Fibroblast of villous mesenchyme (primary cell): ENCODE data around the gene NOL9. TPM values are rescaled to one million over a fixed set of nuclear protein-coding genes. Genes with fewer than 3 reads are reported as not detected.

Experiments
- DNase-seq: peaks from one replicate; pipeline ENCODE4 v3.0.0-alpha.2; 2010; ENCODE audit warnings: low read depth
- H3K4me3 ChIP-seq: 2 replicates; pipeline ENCODE4 v1.5.1; 2011; ENCODE audit warnings: low read depth, mild to moderate bottlenecking, low read length
- CTCF ChIP-seq: IDR thresholded peaks from 2 replicates; pipeline ENCODE4 v1.5.1; 2012; ENCODE audit warnings: low read depth, mild to moderate bottlenecking, low read length; ENCODE audit not compliant: insufficient read depth
- total RNA-seq: library from RNA; depleted of rRNA; stranded (reverse); fragments of >200 nt; gene quantifications from 2 replicates; pipeline ENCODE4 v1.2.3, GENCODE V29; 2012

Gene NOL9
- total RNA-seq, 1 donor: 39.3 TPM

- no peak for TF ChIP-seq CTCF
- H3K4me3 ChIP-seq: no peak overlapping the region
- no peak for DNase-seq
These were observed 35.7 kb upstream of the NOL9 start for GRCh38 chr1:6590046-6590445.

GRCh38 chr1:6588893-6589520 is 34.7 kb upstream of the NOL9 start:
- no peak overlapping the region for H3K4me3 ChIP-seq
- no peak for TF ChIP-seq CTCF
- no peak for DNase-seq

- TF ChIP-seq CTCF: no peak
- no peak for DNase-seq
- H3K4me3 ChIP-seq: no peak overlapping the region
These were observed 34.0 kb upstream of the NOL9 start for GRCh38 chr1:6588128-6588892.

GRCh38 chr1:6587261-6588005 is 33.1 kb upstream of the NOL9 start:
- DNase-seq: no peak
- H3K4me3 ChIP-seq: no peak overlapping the region
- no peak for TF ChIP-seq CTCF

GRCh38 chr1:6586404-6586816 is 32.1 kb upstream of the NOL9 start:
- DNase-seq: no peak
- H3K4me3 ChIP-seq: no peak overlapping the region

GRCh38 chr1:6585841-6586240 is 31.5 kb upstream of the NOL9 start:
- no peak for DNase-seq
- no peak for TF ChIP-seq CTCF
- H3K4me3 ChIP-seq: no peak overlapping the region

More at GRCh38 chr1:6586404-6586816, 32.1 kb upstream of the NOL9 start:
- no peak for TF ChIP-seq CTCF
